ENCODE data around the gene ARNT2. TPM values are rescaled to one million over a fixed set of nuclear protein-coding genes. Genes with fewer than 3 reads are reported as not detected.

The ARNT2 gene
- total and polyA plus RNA-seq, 2 of the 13 experiments (the other 11 are each of a cell fraction or from before 2014, with no cell fraction given) = 0.69 to 1.7 TPM

GRCh38 chr15:80475572-80475971, 71.4 kb downstream of the ARNT2 start:
- Histone ChIP-seq H3K79me2 (ENCODE audit: insufficient read depth, low read length) (no peaks in the 10 kb centered on the region), H4K20me1 (ENCODE audit: insufficient read depth, low read length) (no peaks in the 10 kb centered on the region), H3K36me3 (replicated peaks in 1 of 2; ENCODE audit: control insufficient read depth in 1 of 2, insufficient read depth in 2 of 2, low read length in 2 of 2) (no peaks in the 10 kb centered on the region), H3K4me2 (ENCODE audit: low read depth, low read length) (no peak overlapping the region), H3K27ac (ENCODE audit: extremely low read length, insufficient read depth, low read length) (no peak overlapping the region), H3K27me3 (ENCODE audit: control insufficient read depth in 1 of 2, insufficient read depth in 2 of 2, low read length in 2 of 2) (no peaks in the 10 kb centered on the region; a peak in 2 of 5 replicates), H3K9me3 (ENCODE audit: low read length) (peaks cover 7% of the 10 kb centered on the region; the same call in 1 of the 2 replicates), H3K9ac (ENCODE audit: insufficient read depth, low read depth, low read length) (no peak overlapping the region), H2AFZ (ENCODE audit: low read length) (no peak overlapping the region), H3K4me3 (replicated peaks in 1 of 3; ENCODE audit: insufficient read depth in 1 of 3, low read depth in 2 of 3, low read length in 3 of 3) (no peak overlapping the region), H3K4me1 (ENCODE audit: insufficient read depth, low read length) (peaks cover 19% of the 10 kb centered on the region)
- CTCF ChIA-PET (ENCODE audit: low intra/inter-chr PET ratio, low total read pairs) = no interaction called here
- BruUV-seq (replicated peaks) = no TSS peak
- DNase-seq (ENCODE audit: low spot score) = no peak
- WGBS (ENCODE audit: low lambda C conversion rate) = 26% methylated on average over 2 of the region's 2 CpGs
- in situ Hi-C loops (cut with HindIII; ENCODE audit: extremely low pct_ligation_motif_present, low pct_unique_long_range_greater_than_20kb) = no loop called here
- FAIRE-seq = no peak
- TF ChIP-seq SRY (CRISPR knock-in tag; IDR thresholded peaks at IDR 0.05) (no peak), KDM6A (CRISPR knock-in tag; IDR thresholded peaks at IDR 0.05; ENCODE audit: low read depth) (no peak)
- TF ChIP-seq, protein P1, sequence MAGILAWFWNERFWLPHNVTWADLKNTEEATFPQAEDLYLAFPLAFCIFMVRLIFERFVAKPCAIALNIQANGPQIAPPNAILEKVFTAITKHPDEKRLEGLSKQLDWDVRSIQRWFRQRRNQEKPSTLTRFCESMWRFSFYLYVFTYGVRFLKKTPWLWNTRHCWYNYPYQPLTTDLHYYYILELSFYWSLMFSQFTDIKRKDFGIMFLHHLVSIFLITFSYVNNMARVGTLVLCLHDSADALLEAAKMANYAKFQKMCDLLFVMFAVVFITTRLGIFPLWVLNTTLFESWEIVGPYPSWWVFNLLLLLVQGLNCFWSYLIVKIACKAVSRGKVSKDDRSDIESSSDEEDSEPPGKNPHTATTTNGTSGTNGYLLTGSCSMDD (CRISPR knock-in tag; IDR thresholded peaks at IDR 0.05) = no peak
- no peak for ATAC-seq
- intact Hi-C loops (cut with micrococcal nuclease; ENCODE audit: unreplicated experiment) = no loop called here
- POLR2A ChIA-PET = no interaction called here

GRCh38 chr15:80476036-80476435, 71.9 kb downstream of the ARNT2 start:
- Histone ChIP-seq H3K9me3 (ENCODE audit: low read length) (peaks cover 7% of the 10 kb centered on the region; the same call in 1 of the 2 replicates), H3K9ac (ENCODE audit: insufficient read depth, low read depth, low read length) (no peak overlapping the region), H3K79me2 (ENCODE audit: insufficient read depth, low read length) (no peaks in the 10 kb centered on the region), H3K27me3 (ENCODE audit: control insufficient read depth in 1 of 2, insufficient read depth in 2 of 2, low read length in 2 of 2) (no peaks in the 10 kb centered on the region; a peak in 2 of 5 replicates), H2AFZ (ENCODE audit: low read length) (no peak overlapping the region), H3K4me1 (ENCODE audit: insufficient read depth, low read length) (peaks cover 23% of the 10 kb centered on the region), H3K27ac (ENCODE audit: extremely low read length, insufficient read depth, low read length) (no peak overlapping the region), H3K4me2 (ENCODE audit: low read depth, low read length) (no peak overlapping the region), H3K36me3 (replicated peaks in 1 of 2; ENCODE audit: control insufficient read depth in 1 of 2, insufficient read depth in 2 of 2, low read length in 2 of 2) (no peaks in the 10 kb centered on the region), H3K4me3 (replicated peaks in 1 of 3; ENCODE audit: insufficient read depth in 1 of 3, low read depth in 2 of 3, low read length in 3 of 3) (no peak overlapping the region), H4K20me1 (ENCODE audit: insufficient read depth, low read length) (no peaks in the 10 kb centered on the region)
- no peak for DNase-seq (ENCODE audit: low spot score)
- intact Hi-C loops (cut with micrococcal nuclease; ENCODE audit: unreplicated experiment) (no loop called here), in situ Hi-C loops (cut with HindIII; ENCODE audit: extremely low pct_ligation_motif_present, low pct_unique_long_range_greater_than_20kb) (no loop called here)
- ATAC-seq = no peak
- CTCF ChIA-PET (ENCODE audit: low intra/inter-chr PET ratio, low total read pairs) = no interaction called here
- no TSS peak for BruUV-seq (replicated peaks)
- 78% methylated on average over 6 of the region's 6 CpGs for WGBS (ENCODE audit: low lambda C conversion rate)
- no peak for FAIRE-seq
- peak; percentile 86 for TF ChIP-seq CEBPB (IDR thresholded peaks at IDR 0.05; ENCODE audit: borderline replicate concordance, low read depth, low read length)
- TF ChIP-seq ZFX (CRISPR knock-in tag; IDR thresholded peaks at IDR 0.05; ENCODE audit: low read depth) = no peak
- POLR2A ChIA-PET = no interaction called here

Measured in HepG2 (cell line).